NCI-H82 (cell line): ENCODE results near the gene SORL1-AS1.

Experiments
- DNase-seq: peaks from one replicate; lab custom pipeline; 2025; lab: John Stamatoyannopoulos, UW

SORL1-AS1 gene

GRCh38 chr11:121476379-121477032 lies 23.7 kb upstream of the SORL1-AS1 start:
- DNase-seq = no peak

- DNase-seq = no peak
Observed at GRCh38 chr11:121474680-121475079, 21.9 kb upstream of the SORL1-AS1 start.

GRCh38 chr11:121473064-121473777 lies 20.5 kb upstream of the SORL1-AS1 start:
- DNase-seq = no peak

- DNase-seq = no peak
Observed at GRCh38 chr11:121472312-121472711, 19.5 kb upstream of the SORL1-AS1 start.

GRCh38 chr11:121471167-121471566 lies 18.4 kb upstream of the SORL1-AS1 start:
- DNase-seq = no peak

- DNase-seq = no peak
Observed at GRCh38 chr11:121469910-121470309, 17.1 kb upstream of the SORL1-AS1 start.

- DNase-seq = peak; percentile 5
Observed at GRCh38 chr11:121467965-121468364, 15.2 kb upstream of the SORL1-AS1 start.

GRCh38 chr11:121467471-121467870 lies 14.7 kb upstream of the SORL1-AS1 start:
- no peak for DNase-seq

- peak; percentile 66 for DNase-seq
Observed at GRCh38 chr11:121466063-121466794, 13.5 kb upstream of the SORL1-AS1 start.

GRCh38 chr11:121465709-121466062 lies 12.9 kb upstream of the SORL1-AS1 start:
- no peak for DNase-seq

GRCh38 chr11:121464352-121464946 lies 11.7 kb upstream of the SORL1-AS1 start:
- no peak for DNase-seq

- no peak for DNase-seq
Observed at GRCh38 chr11:121463689-121464335, 11.0 kb upstream of the SORL1-AS1 start.

- no peak for DNase-seq
Observed at GRCh38 chr11:121461843-121462242, 9.1 kb upstream of the SORL1-AS1 start.

- DNase-seq = no peak
Observed at GRCh38 chr11:121460941-121461514, 8.3 kb upstream of the SORL1-AS1 start.

- DNase-seq = no peak
Observed at GRCh38 chr11:121459413-121460017, 6.7 kb upstream of the SORL1-AS1 start.

- DNase-seq = no peak
Observed at GRCh38 chr11:121458551-121458950, 5.8 kb upstream of the SORL1-AS1 start.

GRCh38 chr11:121456816-121457431 lies 4.2 kb upstream of the SORL1-AS1 start:
- DNase-seq = no peak

GRCh38 chr11:121456151-121456550 lies 3.4 kb upstream of the SORL1-AS1 start:
- no peak for DNase-seq

- no peak for DNase-seq
Observed at GRCh38 chr11:121455115-121455514, 2.3 kb upstream of the SORL1-AS1 start.

- DNase-seq = no peak
Observed at GRCh38 chr11:121453589-121454299, 977 bp upstream of the SORL1-AS1 start.
